GM18498 (cell line): ENCODE measurements around the gene DCAF11.

ENCODE experiments used
- ATAC-seq: cut with Tn5 transposase; IDR thresholded peaks from one replicate; pipeline ENCODE4 v1.9.1; 2021; ENCODE audit warnings: mild to moderate bottlenecking, moderate library complexity; ENCODE audit not compliant: unreplicated experiment

The DCAF11 gene

GRCh38 chr14:24137529-24138395 is 23.2 kb downstream of the DCAF11 start:
- ATAC-seq = no peak

- ATAC-seq = no peak
Observed at GRCh38 chr14:24138396-24139271, 24.1 kb downstream of the DCAF11 start.

GRCh38 chr14:24139272-24139934 is 24.8 kb downstream of the DCAF11 start:
- no peak for ATAC-seq

- peak; percentile 88 for ATAC-seq
Observed at GRCh38 chr14:24141097-24141880, 26.7 kb downstream of the DCAF11 start, which contains the start of gene EMC9. Gene EMC9 (minus strand): TSS chr14:24141591. CDS start chr14:24141304, 287 bp downstream.

- no peak for ATAC-seq
Observed at GRCh38 chr14:24143511-24143910, 28.9 kb downstream of the DCAF11 start.

- ATAC-seq = no peak
Observed at GRCh38 chr14:24144451-24144850, 29.9 kb downstream of the DCAF11 start.

GRCh38 chr14:24145219-24145618 is 30.6 kb downstream of the DCAF11 start:
- ATAC-seq = no peak

- no peak for ATAC-seq
Observed at GRCh38 chr14:24145690-24146452, 31.3 kb downstream of the DCAF11 start.

- peak; percentile 69 for ATAC-seq
Observed at GRCh38 chr14:24146453-24146977, 31.9 kb downstream of the DCAF11 start, which contains the start of gene PSME2. Gene PSME2 (minus strand): TSS chr14:24146610. CDS start chr14:24146581, 29 bp downstream.

- ATAC-seq = peak; percentile 79
Observed at GRCh38 chr14:24146978-24147760, 32.6 kb downstream of the DCAF11 start, which contains the start of gene RNF31. Gene RNF31 (plus strand): TSS chr14:24147498. CDS start chr14:24147699, 201 bp downstream.

GRCh38 chr14:24147761-24148428 is 33.3 kb downstream of the DCAF11 start:
- ATAC-seq = peak; percentile 0

GRCh38 chr14:24149302-24149969 is 34.9 kb downstream of the DCAF11 start:
- no peak for ATAC-seq

- no peak for ATAC-seq
Observed at GRCh38 chr14:24150061-24150460, 35.5 kb downstream of the DCAF11 start.

- no peak for ATAC-seq
Observed at GRCh38 chr14:24150567-24150966, 36.0 kb downstream of the DCAF11 start.

- no peak for ATAC-seq
Observed at GRCh38 chr14:24150993-24151392, 36.4 kb downstream of the DCAF11 start.

- no peak for ATAC-seq
Observed at GRCh38 chr14:24151404-24152080, 37.0 kb downstream of the DCAF11 start.

GRCh38 chr14:24155100-24155499 is 40.5 kb downstream of the DCAF11 start:
- ATAC-seq = no peak
